Measurements from ENCODE around the gene TBL1XR1.
"Not testable (repeated sequence)": the region's sequence is repeated elsewhere in the genome, so short reads cannot be mapped to it uniquely, and the experiment has no call there.

The TBL1XR1 gene

DNA sequence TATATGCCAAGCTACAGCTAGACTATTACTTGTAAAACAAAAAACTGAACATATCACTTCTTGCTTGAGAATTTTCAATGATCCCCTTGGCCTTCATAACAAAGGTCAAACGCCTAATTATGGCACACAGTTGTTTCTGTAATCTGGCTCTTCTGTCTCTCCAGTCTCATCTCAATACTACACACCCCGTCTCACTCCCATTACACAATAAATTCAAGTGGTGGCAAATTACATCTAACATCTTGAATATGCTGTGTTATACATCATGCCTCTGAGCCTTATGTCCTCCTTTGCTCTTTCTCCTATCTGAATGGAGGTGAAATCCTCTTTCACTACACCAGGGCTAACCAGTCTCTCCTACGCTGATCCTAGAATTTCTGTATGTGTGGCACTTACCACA, 140.4 kb downstream of the TBL1XR1 start:
- DNase-seq: no peak

DNA sequence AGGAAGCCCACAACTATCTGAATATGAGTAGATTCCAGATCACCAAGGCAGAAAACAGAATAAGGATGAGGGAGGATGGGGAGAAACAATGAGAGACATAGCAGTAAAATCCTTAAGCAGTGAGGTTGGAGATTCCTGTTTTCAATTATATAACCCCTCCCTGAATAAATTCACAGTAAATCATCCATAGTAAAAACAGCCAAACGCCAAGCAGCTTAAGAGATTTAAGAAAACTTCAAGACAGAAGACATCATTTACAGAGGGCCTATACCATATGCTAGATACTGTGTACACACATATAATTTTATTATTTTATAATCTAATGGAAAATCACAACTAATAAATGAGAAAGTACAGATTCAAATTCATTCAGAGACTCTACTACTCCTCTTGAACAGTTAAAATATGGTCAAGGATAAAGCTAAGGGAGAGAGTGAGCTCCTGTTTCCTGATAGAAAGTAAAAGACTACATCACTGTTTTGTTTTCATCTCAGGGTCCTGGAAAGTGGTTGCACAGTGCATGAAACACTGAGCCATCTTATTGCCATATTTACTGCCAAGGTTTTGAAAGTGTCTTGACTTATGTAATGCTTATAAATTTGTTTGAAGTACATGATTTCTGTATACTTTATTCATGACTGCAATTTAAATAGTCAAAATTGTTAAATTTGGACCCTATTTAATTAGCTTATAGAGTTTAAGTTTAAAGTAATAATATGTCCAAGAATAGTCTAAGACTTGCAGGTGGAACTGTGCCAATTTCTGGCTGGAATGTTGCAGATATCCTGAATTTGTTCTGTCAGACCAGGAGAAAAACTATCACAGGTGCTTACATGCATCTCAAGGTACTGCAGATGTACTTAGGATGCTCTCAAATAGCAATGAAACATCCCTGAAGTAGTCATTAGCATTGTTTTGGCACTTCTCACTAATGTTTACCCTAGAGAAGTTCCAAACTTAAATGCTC, 141.4 kb downstream of the TBL1XR1 start:
- no peak for DNase-seq

DNA sequence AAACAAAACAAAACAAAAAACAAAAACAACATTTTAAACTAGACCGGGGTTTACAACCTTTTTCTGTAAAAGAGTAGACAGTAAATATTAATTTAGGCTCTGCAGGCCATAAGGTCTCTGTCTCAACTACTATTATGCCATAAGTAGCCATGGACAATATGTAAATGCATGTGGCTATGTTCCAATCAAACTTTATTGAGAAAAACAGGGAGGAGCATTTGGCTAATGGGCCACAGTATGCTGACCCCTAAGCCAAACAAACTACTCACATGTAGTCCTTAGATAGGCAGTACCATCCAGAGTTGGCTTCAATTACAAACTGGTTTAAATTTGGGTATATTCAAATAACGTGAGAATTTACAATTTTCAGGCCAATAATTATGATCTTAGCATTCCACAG, 144.2 kb downstream of the TBL1XR1 start:
- no peak for DNase-seq

DNA sequence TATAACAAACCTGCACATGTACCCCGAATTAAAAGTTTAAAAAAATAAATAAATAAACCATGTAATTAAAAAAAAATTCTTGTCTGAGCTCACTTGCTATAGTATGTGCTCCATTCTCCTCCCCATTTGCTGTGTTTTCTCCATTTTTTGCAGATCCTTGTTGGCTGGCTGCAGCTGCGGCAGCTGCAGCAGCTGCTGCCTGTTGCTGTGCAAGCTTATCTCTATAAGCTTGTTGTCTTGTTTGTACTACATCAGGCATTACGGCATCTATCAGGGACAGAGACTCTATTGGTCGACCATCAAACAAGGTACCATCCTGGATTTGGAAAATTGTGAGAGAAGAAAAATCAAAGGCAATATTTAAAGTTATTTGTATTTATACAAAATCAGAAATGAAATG, 145.9 kb downstream of the TBL1XR1 start:
- no peak for DNase-seq

DNA sequence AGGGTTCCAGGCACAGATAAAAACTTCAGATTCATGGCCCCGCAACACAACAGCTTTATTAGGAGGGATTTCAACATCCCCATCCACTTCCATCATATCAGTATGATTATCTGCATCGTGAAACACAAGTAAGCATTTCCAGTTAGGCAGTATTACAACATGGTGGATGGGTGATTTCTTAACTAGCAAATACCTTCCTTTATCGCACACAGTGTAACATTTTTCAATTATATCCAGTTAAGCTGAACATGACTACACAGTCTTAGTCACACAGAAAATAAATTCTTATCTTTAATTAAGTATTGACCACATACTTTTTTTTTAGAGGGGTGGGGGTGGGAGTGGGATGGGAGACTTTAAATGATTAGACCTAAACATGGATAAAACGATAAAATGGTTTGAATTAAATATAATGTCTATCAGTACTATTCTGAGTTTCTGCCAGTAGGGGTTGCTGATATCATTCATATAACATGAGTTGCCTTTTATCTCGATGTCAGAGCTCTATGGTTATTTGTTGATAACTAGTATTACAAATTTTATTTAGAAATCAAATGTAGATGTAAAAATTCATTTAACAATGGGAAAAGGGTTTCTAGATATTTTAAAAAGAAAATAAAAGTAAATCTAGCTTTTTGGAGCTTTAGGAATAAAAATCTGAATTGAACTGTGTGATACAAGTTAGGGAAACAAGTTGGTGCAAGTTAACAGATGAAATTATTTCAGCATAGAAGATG, 146.6 kb downstream of the TBL1XR1 start:
- no peak for DNase-seq

DNA sequence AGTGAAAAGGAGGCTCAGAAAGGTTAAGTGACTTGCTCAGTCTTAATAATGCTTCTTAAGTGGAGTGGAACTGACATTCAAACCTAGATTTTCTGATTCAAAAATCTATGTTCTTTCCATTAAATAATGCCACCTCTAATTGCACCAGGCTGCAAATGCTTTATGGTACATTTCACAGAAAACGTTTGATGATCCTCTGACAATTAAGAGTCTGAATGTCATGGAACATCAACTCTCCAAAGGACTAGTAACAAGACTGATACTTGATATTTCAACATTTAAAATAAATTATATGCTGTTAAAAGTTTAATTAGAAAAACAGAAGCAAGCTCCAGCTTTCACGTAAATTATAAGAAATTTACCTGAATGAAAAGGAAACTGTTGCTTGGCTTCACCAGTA, 151.5 kb downstream of the TBL1XR1 start:
- no peak for DNase-seq

DNA sequence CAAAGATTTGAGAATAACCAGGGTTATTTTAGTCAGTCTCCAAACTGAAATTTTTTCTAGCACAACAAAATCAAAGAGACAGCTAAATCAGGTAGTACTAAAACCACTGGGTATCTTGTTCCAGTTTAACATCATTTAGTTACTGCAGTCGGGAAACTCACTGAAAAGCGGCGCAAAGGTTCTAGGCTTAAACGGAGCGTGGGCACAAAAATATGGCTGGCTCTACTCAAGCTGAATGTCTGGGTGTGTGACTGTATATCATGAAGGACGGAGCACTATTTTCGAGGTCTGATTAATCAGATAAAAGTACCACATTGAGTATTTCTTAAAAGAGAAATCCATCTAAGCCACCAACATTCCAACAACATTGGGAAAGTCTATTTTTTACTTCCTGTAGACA, 152.1 kb downstream of the TBL1XR1 start:
- no peak for DNase-seq

DNA sequence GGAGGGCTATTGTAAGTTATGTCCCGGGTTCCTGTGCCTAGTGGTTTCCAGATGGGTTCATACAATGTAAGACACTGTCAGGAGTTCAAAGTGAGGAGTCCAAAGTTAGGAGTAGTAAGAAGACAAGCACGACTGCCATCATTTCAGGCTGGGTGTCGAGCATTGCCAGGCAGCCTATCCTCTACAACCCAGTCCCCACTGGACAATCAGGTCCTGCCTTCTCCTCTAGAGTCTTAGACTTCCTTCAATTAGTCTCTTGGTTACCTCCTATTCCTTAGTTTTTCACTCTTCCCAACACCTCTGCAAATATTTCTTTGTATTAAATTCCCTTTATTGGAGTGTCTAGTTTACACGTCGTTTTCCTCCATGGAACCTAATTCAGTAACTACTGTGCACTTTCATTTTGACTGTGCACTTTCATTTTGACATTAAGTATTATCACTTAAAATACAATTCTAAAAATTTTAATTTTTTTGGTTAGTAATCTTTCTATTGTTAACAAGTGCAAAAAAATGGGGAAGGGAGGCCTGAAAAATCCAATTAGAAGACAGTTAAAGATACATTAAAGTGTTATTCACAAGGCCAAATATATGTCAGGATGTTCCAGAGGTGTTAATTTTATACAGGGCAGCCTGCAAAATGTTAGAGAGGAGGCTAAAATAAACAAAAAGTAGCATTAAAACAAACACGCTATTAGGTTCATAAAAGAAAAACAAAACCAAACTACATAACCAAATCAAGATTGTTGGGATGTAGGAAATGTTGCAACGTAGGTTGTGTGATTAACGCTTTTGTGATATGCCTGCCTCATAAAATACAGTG, 155.3 kb downstream of the TBL1XR1 start:
- DNase-seq: no peak

DNA sequence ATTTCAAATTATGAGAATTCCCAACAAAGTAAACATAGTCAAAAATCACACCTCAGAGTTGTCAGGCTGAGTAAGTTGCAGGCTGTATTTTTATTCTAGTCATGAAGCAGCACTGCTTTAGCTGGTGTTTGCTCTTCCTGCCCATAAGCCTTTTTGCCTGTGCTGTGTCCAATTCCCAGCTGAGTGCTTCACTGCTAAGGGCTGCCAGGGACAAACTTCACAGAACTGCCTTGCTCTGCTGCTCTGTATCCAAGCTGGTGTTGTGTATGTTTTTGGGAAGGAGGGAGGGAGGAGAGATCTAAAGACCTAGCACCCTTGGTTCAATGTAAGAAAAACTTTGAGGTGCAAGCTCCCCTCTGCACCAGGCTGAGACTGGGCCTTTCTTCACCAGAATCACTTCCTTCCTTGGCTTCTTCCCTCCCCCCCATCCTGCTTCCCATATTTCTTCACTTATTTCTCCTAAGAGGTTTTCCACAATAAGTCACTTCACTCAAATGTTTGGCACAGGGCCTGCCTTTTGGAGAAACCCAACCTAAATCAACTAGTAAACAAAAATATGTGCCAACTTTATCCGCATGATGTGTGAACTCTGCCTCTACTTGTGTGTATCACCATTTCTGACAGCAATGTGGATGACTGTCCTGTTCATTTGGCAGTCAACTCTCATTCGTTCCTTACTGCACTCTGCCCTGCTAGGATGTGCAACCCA, 156.1 kb downstream of the TBL1XR1 start:
- DNase-seq: no peak

DNA sequence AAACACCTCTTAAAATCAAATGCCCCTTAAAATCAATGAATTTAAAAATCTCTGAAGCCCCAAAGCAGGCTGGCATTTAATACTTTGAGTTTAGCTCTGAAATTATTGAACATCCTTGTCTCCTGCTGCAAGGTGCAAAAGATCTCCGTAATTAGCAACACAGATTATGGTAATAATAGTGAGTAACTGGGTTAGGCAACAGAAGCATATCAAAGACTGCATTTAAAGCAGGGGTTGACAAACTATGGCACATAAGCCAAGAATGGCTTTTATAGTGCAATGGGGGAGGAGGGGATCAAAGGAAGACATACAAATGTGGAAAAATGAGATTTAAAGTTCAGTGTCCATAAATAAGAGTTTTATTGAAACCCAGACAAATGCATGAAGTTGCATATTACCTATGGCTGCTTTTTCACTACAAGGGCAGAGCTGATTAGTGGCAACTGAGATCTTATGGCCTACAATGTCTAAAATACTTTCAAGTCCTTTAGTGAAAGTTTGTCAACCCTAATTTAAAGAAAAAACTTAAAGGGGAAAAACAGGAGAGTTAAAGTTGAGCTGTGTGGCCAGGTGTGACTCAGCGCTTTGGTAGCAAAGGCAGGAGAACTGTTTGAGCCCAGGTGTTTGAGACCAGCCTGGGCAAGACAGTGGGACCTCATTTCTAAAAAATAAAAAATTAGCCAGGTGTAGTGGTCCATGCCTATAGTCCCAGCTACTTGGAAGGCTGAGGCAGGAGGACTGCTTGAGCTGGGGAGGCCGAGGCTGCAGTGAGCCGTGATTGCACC, 157.6 kb downstream of the TBL1XR1 start:
- DNase-seq: no peak

DNA sequence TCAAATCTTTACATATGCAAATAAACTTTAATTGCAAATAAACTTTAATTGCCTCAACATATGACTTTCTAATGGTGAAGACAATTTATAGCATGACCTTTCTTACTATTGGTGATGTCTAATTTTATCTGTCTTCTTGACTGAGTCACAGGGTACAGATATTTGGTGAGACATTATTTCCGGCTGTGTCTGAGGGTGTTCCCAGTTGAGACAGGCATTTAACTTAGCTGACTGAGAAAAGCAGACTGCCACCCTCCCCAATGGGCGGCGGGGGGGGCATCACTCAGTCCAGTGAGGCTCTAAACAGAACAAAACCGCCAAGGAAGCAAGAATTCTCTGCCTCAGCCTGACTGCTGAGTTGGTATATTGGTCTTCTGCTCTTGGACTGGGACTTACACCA, 160.0 kb downstream of the TBL1XR1 start:
- no peak for DNase-seq

DNA sequence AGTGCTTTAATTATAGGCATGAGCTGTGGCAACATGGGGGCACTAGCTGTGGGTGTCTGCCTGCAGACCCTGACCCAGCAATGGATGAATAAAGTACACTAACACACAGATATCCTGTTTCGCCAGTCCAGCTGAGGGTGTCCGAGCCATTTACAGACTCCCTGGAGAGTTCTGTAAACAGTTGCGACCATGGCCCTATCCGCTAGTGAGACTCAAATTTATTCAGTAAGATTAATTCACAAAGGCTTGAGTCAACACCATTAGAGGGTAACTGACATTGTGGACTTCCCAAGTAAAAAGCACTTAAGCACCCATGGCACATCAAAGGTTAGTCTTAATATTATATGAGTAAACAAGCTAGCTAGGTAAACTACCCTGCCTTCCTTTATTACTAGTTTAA, 161.6 kb downstream of the TBL1XR1 start:
- DNase-seq: no peak

DNA sequence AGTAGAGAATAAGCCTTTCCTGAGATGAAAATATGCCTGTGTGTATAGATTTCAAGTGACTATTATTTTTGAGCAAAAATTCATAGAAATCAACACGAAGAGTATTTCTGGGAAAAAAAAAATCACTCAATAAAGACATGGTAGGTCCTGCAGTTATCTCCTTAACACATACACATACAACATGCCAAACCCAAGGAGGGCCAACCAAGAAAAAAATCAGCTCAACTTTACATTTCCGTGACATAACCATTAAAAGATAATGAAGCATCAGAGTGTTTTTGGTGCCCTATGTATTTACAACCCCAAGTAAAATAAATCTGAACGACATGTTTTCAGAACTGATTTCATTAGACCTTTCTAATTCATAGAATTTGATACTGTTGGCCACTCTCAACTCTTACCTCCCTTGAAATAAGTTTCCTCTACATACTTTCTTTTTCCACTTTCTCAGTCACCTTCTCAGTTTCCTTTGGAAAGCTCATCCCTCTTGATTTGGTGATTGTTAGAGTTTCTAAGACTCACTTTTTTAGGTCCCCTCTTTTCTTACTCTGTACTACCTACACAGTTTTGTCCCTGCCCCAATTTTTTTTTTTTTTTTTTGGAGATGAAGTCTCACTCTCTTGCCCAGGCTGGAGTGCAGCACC, 162.3 kb downstream of the TBL1XR1 start:
- no peak for DNase-seq

DNA sequence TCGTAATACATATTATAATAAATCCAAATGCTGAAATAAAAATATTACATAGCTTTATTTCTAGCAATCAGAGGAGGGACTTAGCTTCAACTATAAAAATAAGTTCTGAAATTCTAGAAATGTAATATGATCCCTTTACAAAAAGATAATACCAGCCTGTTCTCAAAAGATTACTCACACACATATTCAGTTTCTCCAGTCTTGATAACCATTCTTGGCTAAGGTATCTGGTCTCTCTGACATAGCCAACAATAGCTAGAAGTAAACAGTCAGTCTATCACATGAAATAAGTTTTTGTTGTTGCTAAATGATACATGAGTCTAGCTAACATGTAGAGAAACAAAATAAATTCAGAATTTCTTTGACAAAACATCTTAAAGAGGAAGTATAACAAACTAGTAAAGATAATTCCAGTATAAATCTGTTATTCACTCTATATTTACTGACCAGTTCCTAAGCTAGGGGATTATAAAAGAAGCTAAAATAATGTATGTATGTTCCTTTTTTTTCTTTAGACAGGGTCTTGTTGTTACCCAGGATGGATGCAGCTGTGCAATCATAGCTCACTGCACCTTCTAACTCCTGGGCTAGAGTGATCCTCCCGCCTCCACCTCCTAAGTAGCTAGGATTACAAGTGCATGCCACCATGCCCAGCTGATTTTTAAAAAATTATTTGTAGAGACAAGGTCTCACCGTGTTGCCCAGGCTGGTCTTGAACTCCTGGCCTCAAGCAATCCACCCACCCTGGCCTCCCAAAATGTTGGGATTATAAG, 170.6 kb downstream of the TBL1XR1 start:
- DNase-seq: no peak

DNA sequence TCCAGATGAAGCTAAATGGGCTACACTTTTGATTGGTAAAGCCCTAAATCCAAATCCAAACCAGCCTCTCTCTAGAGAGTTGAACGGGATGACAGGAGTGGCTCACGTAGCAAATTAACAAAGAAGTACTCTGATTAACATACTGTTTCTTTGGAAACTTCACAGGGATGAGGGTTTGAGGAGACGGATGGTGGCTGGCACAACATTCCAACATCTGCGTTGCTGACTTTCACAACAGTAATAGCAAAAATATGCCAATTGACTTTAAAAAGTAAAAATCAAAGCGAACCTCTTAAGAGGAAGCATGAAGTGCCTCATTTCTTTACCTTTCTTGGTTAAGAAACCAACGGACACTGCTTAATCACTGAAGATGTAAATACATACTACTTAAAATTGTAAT, 181.4 kb downstream of the TBL1XR1 start:
- DNase-seq: no peak

DNA sequence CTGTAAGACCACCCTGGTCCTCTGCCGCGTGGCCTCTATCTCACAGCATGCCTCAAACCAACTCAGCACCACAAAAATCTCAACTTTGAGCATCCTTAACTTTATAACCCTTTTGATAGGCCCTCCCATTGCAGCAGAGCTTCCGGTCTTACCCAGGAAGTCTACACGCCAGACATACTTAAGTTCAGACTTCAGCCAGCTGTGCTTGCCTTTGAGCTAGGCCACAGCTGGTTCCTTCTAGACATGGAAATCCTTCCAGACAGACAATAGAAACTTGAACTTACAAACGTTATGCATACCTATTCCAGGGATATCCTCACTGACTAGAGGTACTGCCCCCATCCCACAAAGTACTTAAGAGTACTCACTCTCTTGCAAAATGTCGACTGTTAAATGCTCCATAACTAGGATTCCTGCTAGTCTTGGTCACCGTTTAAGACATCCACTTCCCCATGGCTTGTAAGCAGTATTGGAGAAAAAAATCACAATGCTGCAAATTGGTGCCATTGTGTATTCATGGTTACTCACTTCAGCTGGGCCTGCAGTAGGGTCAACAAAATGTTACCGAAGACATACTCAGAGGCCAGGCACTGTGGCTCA, 183.5 kb downstream of the TBL1XR1 start:
- peak; percentile 4 for DNase-seq

DNA sequence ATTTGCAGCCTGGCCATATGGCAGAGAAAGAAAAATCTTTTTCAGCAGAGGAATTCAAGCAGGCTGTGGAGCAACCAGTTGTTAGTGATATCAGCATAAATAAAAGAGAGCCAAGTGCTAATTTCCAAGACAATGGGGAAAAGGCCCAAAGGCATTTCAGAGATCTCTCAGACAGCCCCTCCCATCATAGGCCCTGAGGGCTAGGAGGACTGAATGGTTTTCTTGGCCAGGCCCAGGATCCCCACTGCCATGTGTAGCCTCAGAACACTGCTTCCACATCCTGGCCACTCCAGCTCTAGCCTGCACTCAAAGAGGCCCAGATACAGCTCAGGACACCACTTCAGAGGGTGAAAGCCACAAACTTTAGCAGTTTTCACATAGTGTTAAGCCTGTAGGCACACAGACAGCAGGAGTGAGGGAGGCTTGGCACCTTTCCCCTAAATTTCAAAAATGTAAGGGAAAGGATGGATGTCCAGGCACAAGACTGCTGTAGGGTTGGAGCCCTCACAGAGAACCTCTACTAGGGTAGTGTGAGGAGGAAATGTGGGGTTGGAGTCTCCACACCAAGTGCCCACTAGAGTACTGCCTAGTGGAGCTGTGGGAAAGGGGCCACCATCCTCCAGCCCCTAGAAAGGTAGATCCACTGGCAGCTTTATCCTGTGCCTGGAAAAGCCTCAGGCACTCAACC, 191.4 kb downstream of the TBL1XR1 start:
- DNase-seq: no peak

DNA sequence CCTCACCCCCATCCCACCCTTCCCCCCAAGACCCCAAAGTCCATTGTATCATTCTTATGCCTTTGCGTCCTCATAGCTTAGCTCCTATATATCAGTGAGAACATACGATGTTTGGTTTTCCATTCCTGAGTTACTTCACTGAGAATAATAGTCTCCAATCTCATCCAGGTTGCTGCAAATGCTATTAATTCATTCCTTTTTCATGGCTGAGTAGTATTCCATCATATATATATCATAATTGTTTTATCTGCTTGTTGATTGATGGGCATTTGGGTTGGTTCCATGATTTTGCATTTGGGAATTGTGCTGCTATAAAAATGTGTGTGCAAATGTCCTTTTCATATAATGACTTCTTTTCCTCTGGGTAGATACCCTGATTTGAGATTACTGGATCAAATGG, 197.1 kb downstream of the TBL1XR1 start:
- not testable (repeated sequence) for DNase-seq

DNA sequence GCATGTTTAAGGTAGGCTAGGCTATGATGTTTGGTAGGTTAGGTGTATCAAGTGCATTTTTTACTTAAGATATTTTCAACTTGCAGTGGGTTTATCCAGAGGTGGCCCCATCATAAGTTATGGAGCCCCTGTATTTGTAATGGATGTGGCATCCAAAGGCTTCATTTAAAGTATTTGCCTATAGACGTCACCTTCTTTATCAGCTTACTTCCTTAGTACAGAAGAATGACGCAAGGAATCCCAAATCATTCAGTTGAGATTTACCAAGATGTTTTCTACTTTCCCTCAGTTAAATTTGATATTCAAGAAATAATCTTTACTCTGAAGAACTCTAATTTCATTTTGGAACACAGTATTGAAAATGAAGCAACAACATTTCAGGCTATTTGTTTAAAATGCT, 201.3 kb downstream of the TBL1XR1 start:
- DNase-seq: no peak

Data from MV-4-11 (cell line).